IMR-90 (cell line): Measurements from ENCODE around the gene CTAGE9. TPM values are rescaled to one million over a fixed set of nuclear protein-coding genes. Genes with fewer than 3 reads are reported as not detected.

ENCODE experiments used
- ATAC-seq: fragments of 200-7000 bp; cut with Tn5 transposase; 2 replicates; pipeline ENCODE4 v1.9.1; 2020; ENCODE audit warnings: low read depth, mild to moderate bottlenecking, moderate library complexity
- BruUV-seq: library from RNA; stranded (reverse); fragments of 400-500 nt; replicated peaks from 2 replicates; lab custom pipeline; 2021; lab: Mats Ljungman, UMichigan
- CTCF ChIA-PET: fragments of 300-600 bp; formaldehyde crosslinking; extraction: SDS; loops from one replicate; lab custom pipeline; 2021; ENCODE audit warnings: antibody characterized with exemption; lab: Yijun Ruan, JAX
- POLR2A ChIA-PET: fragments of 300-600 bp; sonication (Branson Sonifier 250); formaldehyde crosslinking; loops from one replicate; lab custom pipeline; 2022; ENCODE audit warnings: antibody characterized with exemption; ENCODE audit not compliant: unreplicated experiment; lab: Charles Lee
- DNase-seq: peaks from one replicate; pipeline ENCODE4 v3.0.0; 2013
- H2AFZ ChIP-seq: replicated peaks from 2 replicates; pipeline ENCODE3; 2013; ENCODE audit warnings: low read length, mild to moderate bottlenecking; ENCODE audit not compliant: poor library complexity
- H2AK5ac ChIP-seq: 2 replicates; pipeline ENCODE4 v1.6.1; 2013; ENCODE audit warnings: low read depth, low read length, inconsistent platforms
- H2AK9ac ChIP-seq: replicated peaks from 2 replicates; pipeline ENCODE3; 2013; ENCODE audit warnings: mild to moderate bottlenecking, low read depth, low read length, moderate library complexity; ENCODE audit not compliant: poor library complexity
- H2BK120ac ChIP-seq: 2 replicates; pipeline ENCODE4 v1.6.1; 2013; ENCODE audit warnings: low read depth, low read length, inconsistent platforms
- H2BK15ac ChIP-seq: 3 replicates; pipeline ENCODE4 v1.6.1; 2013; ENCODE audit warnings: low read depth, low read length, inconsistent platforms
- H2BK20ac ChIP-seq: 2 replicates; pipeline ENCODE4 v1.6.1; 2013; ENCODE audit warnings: low read depth, mild to moderate bottlenecking, inconsistent platforms, low read length, moderate library complexity
- H2BK5ac ChIP-seq: 2 replicates; pipeline ENCODE4 v1.6.1; 2013; ENCODE audit warnings: mild to moderate bottlenecking, low read depth, low read length, inconsistent platforms; ENCODE audit not compliant: poor library complexity, severe bottlenecking
- H3K14ac ChIP-seq: replicated peaks from 2 replicates; pipeline ENCODE4 v1.6.1; 2013; ENCODE audit warnings: low read depth, low read length, inconsistent platforms
- H3K18ac ChIP-seq: 2 replicates; pipeline ENCODE4 v1.6.1; 2013; ENCODE audit warnings: low read depth, low read length, control low read depth
- H3K23ac ChIP-seq: 2 replicates; pipeline ENCODE4 v1.6.1; 2013; ENCODE audit warnings: low read depth, low read length, inconsistent platforms
- H3K27ac ChIP-seq: 2 replicates; pipeline ENCODE4 v1.5.1; 2013; ENCODE audit warnings: mild to moderate bottlenecking, control low read depth, low read length; ENCODE audit not compliant: insufficient read depth
- H3K27me3 ChIP-seq: 2 replicates; pipeline ENCODE4 v1.6.1; 2013; ENCODE audit warnings: low read length; ENCODE audit not compliant: control insufficient read depth, insufficient read depth
- H3K36me3 ChIP-seq: 2 replicates; pipeline ENCODE4 v1.6.1; 2013; ENCODE audit warnings: low read length, mixed read lengths; ENCODE audit not compliant: control insufficient read depth, insufficient read depth
- H3K4ac ChIP-seq: 2 replicates; pipeline ENCODE4 v1.6.1; 2013; ENCODE audit warnings: low read depth, low read length, inconsistent platforms
- H3K4me1 ChIP-seq: 2 replicates; pipeline ENCODE4 v1.6.1; 2013; ENCODE audit warnings: low read length, mixed read lengths; ENCODE audit not compliant: control insufficient read depth, insufficient read depth
- H3K4me2 ChIP-seq: 2 replicates; pipeline ENCODE4 v1.6.1; 2013; ENCODE audit warnings: low read depth, mild to moderate bottlenecking, control low read depth, low read length, moderate library complexity
- H3K4me3 ChIP-seq: 2 replicates; pipeline ENCODE4 v1.5.1; 2013; ENCODE audit warnings: low read depth, mild to moderate bottlenecking, control low read depth, low read length, moderate library complexity; ENCODE audit not compliant: insufficient read depth
- H3K56ac ChIP-seq: 2 replicates; pipeline ENCODE4 v1.6.1; 2013; ENCODE audit warnings: low read length, inconsistent platforms; ENCODE audit not compliant: insufficient read depth; ENCODE audit errors: extremely low read depth
- H3K79me1 ChIP-seq, 2 experiments: 2 replicates each; pipeline ENCODE4 v1.6.1; 2013; ENCODE audit warnings: low read length in 2 of 2, inconsistent platforms in 1 of 2, low read depth in 1 of 2
- H3K9ac ChIP-seq: 2 replicates; pipeline ENCODE4 v1.6.1; 2013; ENCODE audit warnings: low read depth, low read length, control low read depth
- H3K9me1 ChIP-seq: 2 replicates; pipeline ENCODE4 v1.6.1; 2013; ENCODE audit warnings: low read length, inconsistent platforms; ENCODE audit not compliant: insufficient read depth
- H3K9me3 ChIP-seq: 2 replicates; pipeline ENCODE4 v1.6.1; 2013; ENCODE audit warnings: low read length; ENCODE audit not compliant: control insufficient read depth, insufficient read depth
- H4K20me1 ChIP-seq: 2 replicates; pipeline ENCODE4 v1.6.1; 2013; ENCODE audit warnings: low read length, inconsistent platforms; ENCODE audit not compliant: insufficient read depth
- H4K5ac ChIP-seq: 2 replicates; pipeline ENCODE4 v1.6.1; 2013; ENCODE audit warnings: mild to moderate bottlenecking, low read depth, low read length, control low read depth
- H4K8ac ChIP-seq, 2 experiments: 2 replicates each; pipeline ENCODE4 v1.6.1; 2013; ENCODE audit warnings: low read depth in 2 of 2, low read length in 2 of 2, control low read depth in 1 of 2, inconsistent platforms in 1 of 2
- H4K91ac ChIP-seq: 2 replicates; pipeline ENCODE4 v1.6.1; 2013; ENCODE audit warnings: low read depth, low read length, inconsistent platforms; ENCODE audit not compliant: insufficient read depth
- BHLHE40 ChIP-seq: fragments of 150-350 bp; IDR thresholded peaks from 2 replicates; pipeline ENCODE4 v1.6.1; 2016; ENCODE audit warnings: mild to moderate bottlenecking, low read depth, low read length
- CEBPB ChIP-seq: IDR thresholded peaks from 2 replicates; pipeline ENCODE4 v1.6.1; 2012; ENCODE audit warnings: low read depth, low read length, improper control_type of control experiment
- WGBS, 2 experiments: methylation state at CpG; one replicate each; pipeline versions ENCODE4 v1.1.5 to v1.1.7; 2013; ENCODE audit warnings: missing lambda C conversion rate in 2 of 2; ENCODE audit not compliant: insufficient read length in 1 of 2; ENCODE audit errors: extremely low coverage in 2 of 2; 5-methylcytosine and 5-hydroxymethylcytosine counted together
- dilution Hi-C: fragments of 300-500 bp; cut with HindIII; formaldehyde crosslinking; loops from one replicate; pipeline ENCODE4 v1.14.3; 2018; ENCODE audit warnings: low sequenced_read_pairs; ENCODE audit not compliant: unreplicated experiment
- in situ Hi-C: fragments of 300-500 bp; cut with MboI; formaldehyde crosslinking; loops from 3 replicates; pipeline ENCODE4 v1.14.3; 2019; ENCODE audit warnings: low sequenced_read_pairs, inconsistent platforms, mixed read lengths
- intact Hi-C: fragments of 100-400 bp; cut with micrococcal nuclease; formaldehyde crosslinking; loops from 2 replicates; pipeline ENCODE4 v1.10.0; 2022
- polyA plus RNA-seq, 3 experiments: library from polyadenylated mRNA; depleted of rRNA; stranded (reverse); fragments of >200 nt; gene quantifications; 2 replicates each; pipeline ENCODE4 v1.2.3, GENCODE V29; 2012; ENCODE audit warnings: low replicate concordance in 1 of 3
- total RNA-seq: library from RNA; depleted of rRNA; stranded (reverse); fragments of >200 nt; gene quantifications from 2 replicates; pipeline ENCODE4 v1.2.3, GENCODE V29; 2012

Gene CTAGE9
- total and polyA plus RNA-seq, 2 of the 4 experiments (the other 2 are of a cell fraction) = not detected

DNA sequence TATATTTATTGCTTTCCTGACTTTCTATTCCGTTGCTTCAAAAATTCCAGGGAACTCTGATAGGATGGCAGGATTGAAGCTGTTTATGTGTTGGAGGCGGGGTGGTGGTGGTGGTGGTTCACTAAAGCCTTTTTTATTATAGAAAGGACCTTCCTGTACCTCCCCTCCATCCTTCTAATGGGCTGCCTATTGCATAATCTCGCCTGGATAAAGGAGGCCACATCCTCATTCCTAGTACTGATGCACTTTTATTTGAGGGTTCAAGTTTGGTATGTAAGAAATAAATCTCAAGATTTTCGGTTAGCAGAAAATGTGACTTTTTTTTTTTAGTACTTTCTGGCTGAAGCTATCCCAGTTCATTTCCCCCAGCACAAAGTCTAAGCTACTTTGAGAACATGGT lies 18.7 kb upstream of the CTAGE9 start:
- Histone ChIP-seq H3K4me1 (no peaks in the 10 kb centered on the region), H2BK120ac (no peak overlapping the region), H4K20me1 (no peaks in the 10 kb centered on the region), H3K4me2 (no peak overlapping the region), H2BK20ac (no peak overlapping the region), H3K9me3 (peaks cover 3% of the 10 kb centered on the region; the same call in 1 of the 2 replicates), H4K8ac (no peak overlapping the region), H3K23ac (no peak overlapping the region), H4K91ac (no peak overlapping the region), H2AK9ac (no peak overlapping the region), H3K9me1 (no peaks in the 10 kb centered on the region), H2AFZ (no peak overlapping the region), H3K14ac (no peak overlapping the region), H3K9ac (no peak overlapping the region), H4K5ac (no peak overlapping the region), H3K27ac (no peak overlapping the region), H3K4me3 (no peak overlapping the region), H3K18ac (no peak overlapping the region), H2BK15ac (no peak overlapping the region), H3K36me3 (no peaks in the 10 kb centered on the region), H3K56ac (no peak overlapping the region), H3K79me1 (no peaks in the 10 kb centered on the region), H2BK5ac (no peak overlapping the region), H3K27me3 (no peaks in the 10 kb centered on the region), H3K4ac (no peak overlapping the region), H2AK5ac (no peak overlapping the region)
- DNase-seq (no peak), ATAC-seq (no peak)
- no TSS peak for BruUV-seq
- no CpG with 5 or more reads among the region's 4 CpGs for WGBS, 2 experiments
- dilution Hi-C loops (no loop called here), in situ Hi-C loops (no loop called here), intact Hi-C loops (no loop called here)
- TF ChIP-seq BHLHE40 (no peak), CEBPB (0 out of 2 replicates have a peak, but pooled peaks have one; percentile 37)
- CTCF ChIA-PET = interaction anchor here (0.8 kb wide), 1 partner anchor 117 kb away, joined by 3 read pairs; no protein-coding TSS in a partner anchor
- POLR2A ChIA-PET = no interaction called here
